Renal cortical epithelial cell (primary cell): ENCODE results near the gene DNAJA4. TPM values are rescaled to one million over a fixed set of nuclear protein-coding genes. Genes with fewer than 3 reads are reported as not detected.

Source experiments
- DNase-seq: peaks from one replicate; pipeline ENCODE4 v3.0.0-alpha.2; 2011; ENCODE audit warnings: low read depth
- total RNA-seq: library from RNA; depleted of rRNA; stranded (reverse); fragments of >200 nt; gene quantifications from 2 replicates; pipeline ENCODE4 v1.2.3, GENCODE V29; 2014

Gene DNAJA4
- 3.3 and 11.1 TPM in 2 replicates for total RNA-seq

- no peak for DNase-seq
Measured at GRCh38 chr15:78264304-78265136, at the start of gene DNAJA4. TSS of gene DNAJA4 (plus strand) at chr15:78264562. CDS start at chr15:78264764, 202 bp downstream.

- DNase-seq = peak; percentile 91
Measured at GRCh38 chr15:78216276-78217104, 47.9 kb upstream of the DNAJA4 start.

DNA sequence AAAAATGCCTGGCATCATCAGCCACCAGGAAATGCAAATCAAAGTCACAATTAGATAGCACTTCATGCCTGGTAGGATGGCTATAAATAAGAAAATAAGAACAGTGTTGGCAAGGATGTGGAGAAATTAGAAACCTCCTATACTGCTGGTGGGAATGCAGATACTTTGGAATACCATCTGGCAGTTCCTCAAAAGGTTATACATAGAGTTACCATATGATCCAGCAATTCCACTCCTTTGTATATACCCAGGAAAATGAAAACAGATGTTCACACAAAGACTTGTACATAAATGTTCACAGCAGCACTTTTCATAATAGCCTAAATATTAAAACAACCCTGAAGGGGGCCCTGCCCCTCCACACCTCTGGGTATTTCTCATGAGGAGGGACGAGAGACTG lies 43.6 kb upstream of the DNAJA4 start:
- no peak for DNase-seq

- no peak for DNase-seq
Measured at GRCh38 chr15:78222745-78223395, 41.5 kb upstream of the DNAJA4 start.

DNA sequence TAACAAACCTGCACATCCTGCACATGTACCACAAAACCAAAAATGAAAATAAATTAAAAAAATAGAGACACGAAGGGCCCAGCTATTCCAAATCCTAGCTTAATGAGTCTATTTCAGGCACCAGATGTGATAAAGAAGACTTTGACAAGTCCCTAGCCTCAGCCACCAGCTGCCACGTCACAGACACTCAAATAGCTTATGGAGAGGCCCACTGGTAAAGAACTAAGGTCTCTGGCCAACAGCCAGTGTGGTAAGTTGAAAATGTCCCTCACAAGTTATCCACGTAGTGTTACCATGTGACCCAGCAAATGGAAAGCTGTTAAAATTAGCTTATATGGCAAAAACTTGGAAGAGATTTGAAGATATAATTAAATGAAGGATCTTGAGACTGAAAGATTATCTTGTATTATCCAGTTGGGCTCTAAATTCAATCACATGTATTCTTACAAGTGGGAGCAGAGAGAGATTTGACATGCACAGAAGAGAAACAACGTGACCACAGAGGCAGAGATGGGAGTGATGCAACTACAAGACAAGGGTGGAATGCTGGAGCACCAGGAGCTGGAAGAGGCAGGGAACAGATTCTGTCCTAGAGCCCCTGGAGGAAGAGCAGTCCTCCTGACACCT lies 40.9 kb upstream of the DNAJA4 start:
- DNase-seq = no peak

GRCh38 chr15:78224023-78224411 lies 40.3 kb upstream of the DNAJA4 start:
- no peak for DNase-seq

- DNase-seq = no peak
Measured at GRCh38 chr15:78225783-78226541, 38.4 kb upstream of the DNAJA4 start.

DNA sequence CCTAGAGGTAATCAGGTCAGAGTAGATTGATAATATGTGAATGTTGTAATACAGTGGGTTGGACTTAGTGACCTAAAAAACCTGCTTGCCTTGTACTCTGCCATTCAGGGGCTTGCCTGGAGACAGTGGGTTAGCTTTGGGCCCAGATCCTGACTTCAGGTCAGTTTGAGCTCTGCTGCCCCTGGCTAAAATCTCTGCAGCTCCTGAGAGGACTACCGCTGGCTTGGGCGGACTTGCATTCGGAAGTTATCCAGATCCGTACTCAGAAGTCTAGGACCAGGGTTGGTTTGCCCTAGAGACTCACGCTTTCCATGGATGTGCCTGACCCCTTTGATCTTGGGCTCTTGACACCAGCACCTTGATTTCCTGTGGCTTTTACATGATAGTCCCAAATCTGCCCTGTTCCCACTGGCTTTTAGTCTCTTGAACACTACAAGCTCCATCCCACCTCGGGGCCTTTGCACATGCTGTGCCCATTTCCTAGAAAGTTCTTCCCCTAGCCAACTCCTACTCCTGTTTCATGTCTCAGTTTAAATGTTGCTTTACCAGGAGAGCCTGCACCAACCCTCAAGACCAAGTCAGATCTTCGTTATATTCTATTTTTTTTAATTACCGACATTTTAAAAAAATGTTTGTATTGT lies 35.9 kb upstream of the DNAJA4 start:
- no peak for DNase-seq

- DNase-seq = no peak
Measured at GRCh38 chr15:78229431-78230406, 34.6 kb upstream of the DNAJA4 start.

DNA sequence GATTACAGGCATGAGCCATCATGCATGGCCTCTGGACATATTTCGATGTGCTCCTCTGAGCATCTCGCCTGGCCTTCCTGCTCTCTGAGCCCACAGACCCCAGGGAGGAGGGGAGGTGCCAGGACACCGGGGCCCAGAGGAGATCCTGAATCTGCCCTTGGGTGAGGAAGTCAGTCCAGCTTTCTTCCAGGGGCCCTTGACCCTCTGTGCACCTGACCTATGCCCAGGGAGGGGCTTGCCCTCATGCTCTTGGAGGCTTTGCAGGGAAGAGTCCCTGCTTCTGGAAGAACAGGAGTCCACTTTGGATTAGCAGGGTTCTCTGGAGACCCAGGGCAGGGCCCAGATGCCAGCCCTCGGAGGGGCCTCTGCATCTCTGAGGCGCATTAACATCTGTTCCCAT lies 31.4 kb upstream of the DNAJA4 start:
- no peak for DNase-seq

- DNase-seq = no peak
Measured at GRCh38 chr15:78233496-78233895, 30.9 kb upstream of the DNAJA4 start.

DNA sequence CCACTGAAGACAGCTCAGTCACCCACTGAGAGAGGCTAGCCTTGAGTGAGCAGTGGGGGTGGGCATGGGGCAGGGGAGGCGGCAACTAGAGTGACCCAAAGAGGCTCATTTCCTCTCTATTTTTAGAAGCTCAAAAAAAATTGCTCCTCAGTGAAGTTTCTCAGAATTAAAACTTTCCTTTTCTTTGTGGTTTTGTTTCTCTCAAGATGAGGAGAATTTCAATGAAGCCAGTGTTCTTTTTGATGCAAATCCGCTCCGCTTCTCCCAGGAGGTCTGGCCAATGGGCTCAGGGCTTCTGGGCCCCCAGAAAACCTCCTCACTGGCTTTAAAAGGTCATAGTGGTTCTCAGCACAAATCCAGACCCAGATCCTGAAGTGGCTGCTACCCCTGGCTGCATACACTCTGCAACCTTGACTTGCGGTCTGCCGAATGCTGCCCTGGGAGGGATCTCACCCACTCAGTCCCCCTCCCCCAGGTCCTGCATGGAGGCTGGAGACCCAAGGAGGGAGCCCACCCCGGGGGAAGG lies 29.8 kb upstream of the DNAJA4 start, which contains the start of gene ACSBG1:
TSS of gene ACSBG1 (minus strand) at position 51 of the 526 bp plus-strand sequence. CDS start 64 bp downstream, outside the sequence.
- DNase-seq = no peak

DNA sequence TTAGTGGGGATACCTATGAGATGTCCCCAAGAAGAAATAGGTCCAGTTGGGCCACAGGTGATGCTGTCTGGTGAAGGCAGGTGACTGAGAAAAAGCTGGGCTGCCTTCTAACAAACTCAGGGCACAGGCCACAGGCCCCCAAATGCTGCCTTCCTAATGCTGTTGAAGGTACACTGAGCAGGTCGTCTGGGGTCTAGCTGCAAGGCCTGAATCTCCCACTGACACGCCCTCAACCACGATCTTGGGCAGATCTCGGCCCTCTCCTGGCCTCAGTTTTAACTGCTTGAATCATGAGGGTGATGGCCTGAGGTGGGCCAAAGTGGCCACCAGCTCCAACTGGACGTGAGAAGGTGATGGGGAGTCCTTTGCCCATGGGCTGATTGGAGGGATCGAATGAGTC lies 27.9 kb upstream of the DNAJA4 start:
- DNase-seq = no peak

DNA sequence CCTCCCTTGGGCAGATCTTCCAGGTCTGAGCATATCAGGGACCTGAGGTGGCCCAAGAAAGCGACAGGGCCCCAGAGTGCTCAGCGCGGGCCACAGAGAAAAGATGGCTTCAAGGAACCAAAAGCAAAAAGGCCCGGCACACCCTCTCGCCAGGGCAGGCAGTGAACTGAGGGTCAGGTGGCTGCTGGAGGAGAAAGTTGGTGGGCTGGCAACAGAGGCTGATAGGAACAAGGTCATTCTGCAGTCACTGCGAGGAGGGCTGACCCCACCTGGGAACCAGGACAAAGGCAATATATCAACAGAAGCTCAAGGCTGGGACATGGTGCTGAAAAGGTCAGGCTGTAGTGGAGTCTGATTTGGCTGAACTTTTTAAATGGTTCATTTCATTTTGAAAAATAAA lies 27.2 kb upstream of the DNAJA4 start:
- no peak for DNase-seq

GRCh38 chr15:78239811-78240210 lies 24.6 kb upstream of the DNAJA4 start:
- DNase-seq = no peak

- peak; percentile 44 for DNase-seq
Measured at GRCh38 chr15:78241017-78241416, 23.3 kb upstream of the DNAJA4 start.

- no peak for DNase-seq
Measured at GRCh38 chr15:78242128-78242527, 22.2 kb upstream of the DNAJA4 start.

GRCh38 chr15:78243058-78243457 lies 21.3 kb upstream of the DNAJA4 start:
- DNase-seq = no peak

- DNase-seq = peak; percentile 66
Measured at GRCh38 chr15:78243491-78243941, 20.8 kb upstream of the DNAJA4 start.
